HepG2 (cell line): Measurements from ENCODE around the gene RAB15. TPM values are rescaled to one million over a fixed set of nuclear protein-coding genes. Genes with fewer than 3 reads are reported as not detected.

Experiments used
- ATF2 ChIP-seq: sonication (generic); formaldehyde crosslinking; IDR thresholded peaks from 2 replicates; pipeline ENCODE4 v1.4.0; 2020; ENCODE audit warnings: missing genetic modification reagents
- BRCA1 ChIP-seq: sonication (generic); formaldehyde crosslinking; IDR thresholded peaks from 2 replicates; pipeline ENCODE4 v1.4.0; 2020; ENCODE audit warnings: missing genetic modification reagents
- CEBPG ChIP-seq: IDR thresholded peaks from 2 replicates; pipeline ENCODE4 v1.6.1; 2016
- DRAP1 ChIP-seq: IDR thresholded peaks from 2 replicates; pipeline ENCODE4 v1.6.1; 2016; ENCODE audit warnings: missing genetic modification reagents, missing compliant biosample characterization
- GPBP1L1 ChIP-seq: sonication (generic); formaldehyde crosslinking; IDR thresholded peaks from 2 replicates; pipeline ENCODE4 v1.5.0; 2020; ENCODE audit warnings: mild to moderate bottlenecking, missing genetic modification reagents
- LCORL ChIP-seq, 2 experiments: fragments of 450-650 bp in 1 of 2; sonication (generic) in 1 of 2; formaldehyde crosslinking in 1 of 2; IDR thresholded peaks; 2 replicates each; pipeline versions ENCODE4 v1.5.0 to v1.6.1; 2017 to 2020; ENCODE audit warnings: antibody characterized with exemption in 1 of 2, missing genetic modification reagents in 1 of 2
- MZF1 ChIP-seq: sonication (generic); formaldehyde crosslinking; IDR thresholded peaks from 2 replicates; pipeline ENCODE4 v1.8.1; 2023; ENCODE audit warnings: mild to moderate bottlenecking, missing genetic modification reagents, borderline replicate concordance
- NR1H2 ChIP-seq: sonication (generic); formaldehyde crosslinking; IDR thresholded peaks from 2 replicates; pipeline ENCODE4 v1.8.1; 2022; ENCODE audit warnings: low read depth, missing genetic modification reagents, borderline replicate concordance
- PCBP2 ChIP-seq: fragments of 200-400 bp; formaldehyde crosslinking; optimal IDR thresholded peaks from 2 replicates; pipeline ENCODE3; 2018; ENCODE audit warnings: low read length, low read depth; ENCODE audit not compliant: poor library complexity, severe bottlenecking
- RXRB ChIP-seq: IDR thresholded peaks from 2 replicates; pipeline ENCODE4 v1.6.1; 2016; ENCODE audit warnings: borderline replicate concordance, missing genetic modification reagents, missing compliant biosample characterization
- SP4 ChIP-seq: sonication (generic); formaldehyde crosslinking; IDR thresholded peaks from 2 replicates; pipeline ENCODE4 v1.8.1; 2023; ENCODE audit warnings: mild to moderate bottlenecking, missing genetic modification reagents
- TOPORS ChIP-seq: sonication (generic); formaldehyde crosslinking; IDR thresholded peaks from 2 replicates; pipeline ENCODE4 v1.8.0; 2023; ENCODE audit warnings: mild to moderate bottlenecking, missing genetic modification reagents
- YY1 ChIP-seq: IDR thresholded peaks from 2 replicates; pipeline ENCODE4 v1.6.1; 2011; ENCODE audit warnings: low read length, low read depth, moderate library complexity, mild to moderate bottlenecking; ENCODE audit not compliant: insufficient read depth, insufficient replicate concordance
- ZFP41 ChIP-seq: sonication (generic); formaldehyde crosslinking; IDR thresholded peaks from 2 replicates; pipeline ENCODE4 v1.4.0; 2020; ENCODE audit warnings: mild to moderate bottlenecking, missing genetic modification reagents, borderline replicate concordance
- ZFP62 ChIP-seq: sonication (generic); formaldehyde crosslinking; IDR thresholded peaks from 2 replicates; pipeline ENCODE4 v1.4.0; 2020; ENCODE audit warnings: missing genetic modification reagents
- ZFP90 ChIP-seq: sonication (generic); formaldehyde crosslinking; IDR thresholded peaks from 2 replicates; pipeline ENCODE4 v1.8.0; 2022; ENCODE audit warnings: missing genetic modification reagents, mild to moderate bottlenecking, inconsistent platforms, borderline replicate concordance
- ZNF317 ChIP-seq: sonication (generic); formaldehyde crosslinking; IDR thresholded peaks from 2 replicates; pipeline ENCODE4 v1.5.0; 2020; ENCODE audit warnings: mild to moderate bottlenecking, missing genetic modification reagents
- ZNF354B ChIP-seq: sonication (generic); formaldehyde crosslinking; IDR thresholded peaks from 2 replicates; pipeline ENCODE4 v1.8.0; 2022; ENCODE audit warnings: mild to moderate bottlenecking, missing genetic modification reagents
- ZNF563 ChIP-seq: sonication (generic); formaldehyde crosslinking; IDR thresholded peaks from 2 replicates; pipeline ENCODE4 v1.8.0; 2022; ENCODE audit warnings: mild to moderate bottlenecking, moderate library complexity, missing genetic modification reagents
- ZNF614 ChIP-seq: IDR thresholded peaks from 2 replicates; pipeline ENCODE4 v1.6.1; 2018; ENCODE audit warnings: missing biosample characterization, missing genetic modification reagents, inconsistent platforms, borderline replicate concordance
- ZNF616 ChIP-seq: sonication (generic); formaldehyde crosslinking; IDR thresholded peaks from 2 replicates; pipeline ENCODE4 v1.5.0; 2020; ENCODE audit warnings: low read depth, mild to moderate bottlenecking, missing genetic modification reagents
- polyA plus RNA-seq, 8 experiments: library from polyadenylated mRNA; depleted of rRNA in 3 of 8; stranded (reverse) in 7 of 8; unstranded in 1 of 8; fragments of >200 nt; fragmentation: Illumina TruSeq in 4 of 8; extraction: Trizol in 4 of 8; gene quantifications; 2 replicates each; pipeline versions ENCODE4 v1.2.1 to v1.2.3, GENCODE V29; 2011 to 2016; ENCODE audit warnings: low read depth in 4 of 8, missing spikeins in 1 of 8, mixed read lengths in 1 of 8; ENCODE audit not compliant: insufficient read depth in 1 of 8
- total RNA-seq, 5 experiments: library from RNA; depleted of rRNA; stranded (reverse); fragments of >200 nt; fragmentation: Illumina TruSeq; extraction: Trizol; gene quantifications; 2 replicates each; pipeline ENCODE4 v1.2.3, GENCODE V29; 2016; ENCODE audit warnings: low read depth in 1 of 5
- TF ChIP-seq, protein P1 (sequence below): fragments of 450-650 bp; IDR thresholded peaks from 2 replicates; pipeline ENCODE4 v1.6.1; 2016
- TF ChIP-seq, protein P2 (sequence below): sonication (generic); formaldehyde crosslinking; IDR thresholded peaks from 2 replicates; pipeline ENCODE4 v1.4.0; 2020; ENCODE audit warnings: missing genetic modification reagents

RAB15 gene
- total and polyA plus RNA-seq, 2 of the 13 experiments (the other 11 are each of a cell fraction or from before 2014, with no cell fraction given), result 7.4 to 18.5 TPM

GRCh38 chr14:64914237-64915028, 57.7 kb downstream of the RAB15 start, which contains the start of gene CHURC1 (continued):
- TF ChIP-seq CEBPG (0 out of 2 replicates have a peak, but pooled peaks have one; percentile 2), ZFP90 (CRISPR knock-in tag) (peak; percentile 85), YY1 (peak; percentile 16), ZNF354B (CRISPR knock-in tag) (no peak), SP4 (CRISPR knock-in tag) (peak; percentile 60; the same call in 1 of the 2 replicates), GPBP1L1 (CRISPR knock-in tag) (no peak), BRCA1 (CRISPR knock-in tag) (no peak), ZNF563 (CRISPR knock-in tag) (peak; percentile 64; the same call in 1 of the 2 replicates), ZNF317 (CRISPR knock-in tag) (peak; percentile 48), ZNF616 (CRISPR knock-in tag) (0 out of 2 replicates have a peak, but pooled peaks have one; percentile 59), TOPORS (CRISPR knock-in tag) (no peak), NR1H2 (CRISPR knock-in tag) (no peak), ATF2 (CRISPR knock-in tag) (0 out of 2 replicates have a peak, but pooled peaks have one; percentile 48), DRAP1 (CRISPR knock-in tag) (no peak), ZNF614 (peak; percentile 27; the same call in 1 of the 2 replicates), MZF1 (no peak), PCBP2 (no peak), ZFP41 (no peak), LCORL (IDR thresholded peaks at IDR 0.05) (no peak), LCORL (CRISPR knock-in tag; IDR thresholded peaks at IDR 0.05) (no peak), ZFP62 (CRISPR knock-in tag) (no peak), RXRB (CRISPR knock-in tag) (0 out of 2 replicates have a peak, but pooled peaks have one; percentile 20)
- TF ChIP-seq, protein P1, sequence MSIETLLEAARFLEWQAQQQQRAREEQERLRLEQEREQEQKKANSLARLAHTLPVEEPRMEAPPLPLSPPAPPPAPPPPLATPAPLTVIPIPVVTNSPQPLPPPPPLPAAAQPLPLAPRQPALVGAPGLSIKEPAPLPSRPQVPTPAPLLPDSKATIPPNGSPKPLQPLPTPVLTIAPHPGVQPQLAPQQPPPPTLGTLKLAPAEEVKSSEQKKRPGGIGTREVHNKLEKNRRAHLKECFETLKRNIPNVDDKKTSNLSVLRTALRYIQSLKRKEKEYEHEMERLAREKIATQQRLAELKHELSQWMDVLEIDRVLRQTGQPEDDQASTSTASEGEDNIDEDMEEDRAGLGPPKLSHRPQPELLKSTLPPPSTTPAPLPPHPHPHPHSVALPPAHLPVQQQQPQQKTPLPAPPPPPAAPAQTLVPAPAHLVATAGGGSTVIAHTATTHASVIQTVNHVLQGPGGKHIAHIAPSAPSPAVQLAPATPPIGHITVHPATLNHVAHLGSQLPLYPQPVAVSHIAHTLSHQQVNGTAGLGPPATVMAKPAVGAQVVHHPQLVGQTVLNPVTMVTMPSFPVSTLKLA, result no peak
- TF ChIP-seq, protein P2, sequence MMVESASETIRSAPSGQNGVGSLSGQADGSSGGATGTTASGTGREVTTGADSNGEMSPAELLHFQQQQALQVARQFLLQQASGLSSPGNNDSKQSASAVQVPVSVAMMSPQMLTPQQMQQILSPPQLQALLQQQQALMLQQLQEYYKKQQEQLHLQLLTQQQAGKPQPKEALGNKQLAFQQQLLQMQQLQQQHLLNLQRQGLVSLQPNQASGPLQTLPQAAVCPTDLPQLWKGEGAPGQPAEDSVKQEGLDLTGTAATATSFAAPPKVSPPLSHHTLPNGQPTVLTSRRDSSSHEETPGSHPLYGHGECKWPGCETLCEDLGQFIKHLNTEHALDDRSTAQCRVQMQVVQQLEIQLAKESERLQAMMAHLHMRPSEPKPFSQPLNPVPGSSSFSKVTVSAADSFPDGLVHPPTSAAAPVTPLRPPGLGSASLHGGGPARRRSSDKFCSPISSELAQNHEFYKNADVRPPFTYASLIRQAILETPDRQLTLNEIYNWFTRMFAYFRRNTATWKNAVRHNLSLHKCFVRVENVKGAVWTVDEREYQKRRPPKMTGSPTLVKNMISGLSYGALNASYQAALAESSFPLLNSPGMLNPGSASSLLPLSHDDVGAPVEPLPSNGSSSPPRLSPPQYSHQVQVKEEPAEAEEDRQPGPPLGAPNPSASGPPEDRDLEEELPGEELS (CRISPR knock-in tag), result peak; percentile 27; the same call in 1 of the 2 replicates
